Trophoblast cell (in vitro differentiated cells and primary cell): Measurements from ENCODE around the gene ATXN7.

Experiments
- DNase-seq, 2 donors: peaks; one replicate each; pipeline ENCODE4 v3.0.0-alpha.2; 2016
- H2AFZ ChIP-seq: 2 replicates; pipeline ENCODE4 v1.6.1; 2013; ENCODE audit warnings: low read length, moderate library complexity, mild to moderate bottlenecking; ENCODE audit not compliant: insufficient read depth, poor library complexity
- H2AK5ac ChIP-seq: 2 replicates; pipeline ENCODE4 v1.6.1; 2013; ENCODE audit warnings: mild to moderate bottlenecking, low read length
- H2BK120ac ChIP-seq: 2 replicates; pipeline ENCODE4 v1.6.1; 2013; ENCODE audit warnings: low read length, mild to moderate bottlenecking, moderate library complexity; ENCODE audit not compliant: insufficient read depth, poor library complexity
- H2BK12ac ChIP-seq: 2 replicates; pipeline ENCODE4 v1.6.1; 2013; ENCODE audit warnings: mild to moderate bottlenecking, low read length, moderate library complexity
- H2BK5ac ChIP-seq: 2 replicates; pipeline ENCODE4 v1.6.1; 2013; ENCODE audit warnings: low read length, low read depth, moderate library complexity, mild to moderate bottlenecking; ENCODE audit not compliant: poor library complexity
- H3K14ac ChIP-seq: 2 replicates; pipeline ENCODE4 v1.6.1; 2013; ENCODE audit warnings: mild to moderate bottlenecking, low read length
- H3K18ac ChIP-seq: 2 replicates; pipeline ENCODE4 v1.6.1; 2013; ENCODE audit warnings: mild to moderate bottlenecking, low read length
- H3K23ac ChIP-seq: 2 replicates; pipeline ENCODE4 v1.6.1; 2013; ENCODE audit warnings: low read length
- H3K27ac ChIP-seq: 2 replicates; pipeline ENCODE4 v1.5.1; 2013; ENCODE audit warnings: low read depth, mild to moderate bottlenecking, inconsistent platforms, low read length, moderate library complexity
- H3K27me3 ChIP-seq: 2 replicates; pipeline ENCODE4 v1.6.1; 2013; ENCODE audit warnings: inconsistent platforms, mild to moderate bottlenecking, low read length, moderate library complexity; ENCODE audit not compliant: insufficient read depth
- H3K36me3 ChIP-seq, 2 experiments: 1 replicate in 1 of 2; 2 replicates in 1 of 2; pipeline ENCODE4 v1.6.1; 2013; ENCODE audit warnings: low read length in 2 of 2, mild to moderate bottlenecking in 2 of 2, moderate library complexity in 1 of 2; ENCODE audit not compliant: insufficient read depth in 2 of 2, control insufficient read depth in 1 of 2
- H3K4ac ChIP-seq: 2 replicates; pipeline ENCODE4 v1.6.1; 2013; ENCODE audit warnings: low read depth, mild to moderate bottlenecking, low read length, moderate library complexity
- H3K4me1 ChIP-seq, 2 experiments: 1 replicate in 1 of 2; 2 replicates in 1 of 2; pipeline ENCODE4 v1.6.1; 2013; ENCODE audit warnings: low read length in 2 of 2, mild to moderate bottlenecking in 2 of 2, moderate library complexity in 1 of 2; ENCODE audit not compliant: insufficient read depth in 2 of 2, control insufficient read depth in 1 of 2
- H3K4me2 ChIP-seq: 2 replicates; pipeline ENCODE4 v1.6.1; 2013; ENCODE audit warnings: inconsistent platforms, mild to moderate bottlenecking, low read length, moderate library complexity
- H3K4me3 ChIP-seq: 2 replicates; pipeline ENCODE4 v1.5.1; 2013; ENCODE audit warnings: mild to moderate bottlenecking, low read depth, low read length, inconsistent platforms
- H3K79me1 ChIP-seq: one replicate; pipeline ENCODE4 v1.6.1; 2013; ENCODE audit warnings: low read length
- H3K79me2 ChIP-seq: 2 replicates; pipeline ENCODE4 v1.6.1; 2013; ENCODE audit warnings: low read length, mild to moderate bottlenecking; ENCODE audit not compliant: control insufficient read depth, insufficient read depth, poor library complexity
- H3K9ac ChIP-seq: 2 replicates; pipeline ENCODE4 v1.6.1; 2013; ENCODE audit warnings: mild to moderate bottlenecking, low read length
- H3K9me3 ChIP-seq: 2 replicates; pipeline ENCODE4 v1.6.1; 2013; ENCODE audit warnings: low read depth, mild to moderate bottlenecking, control low read depth, inconsistent platforms, low read length; ENCODE audit not compliant: insufficient read depth
- H4K12ac ChIP-seq: 2 replicates; pipeline ENCODE4 v1.6.1; 2013; ENCODE audit warnings: low read depth, mild to moderate bottlenecking, low read length, moderate library complexity
- H4K8ac ChIP-seq: 2 replicates; pipeline ENCODE4 v1.6.1; 2013; ENCODE audit warnings: low read depth, mild to moderate bottlenecking, low read length, moderate library complexity
- H4K91ac ChIP-seq: one replicate; pipeline ENCODE4 v1.6.1; 2013; ENCODE audit warnings: low read depth, mild to moderate bottlenecking, low read length, moderate library complexity
- WGBS: extraction: QIAGEN DNeasy Blood & Tissue Kit; methylation state at CpG from one replicate; pipeline ENCODE4 v1.1.7; 2013; ENCODE audit warnings: missing lambda C conversion rate; ENCODE audit not compliant: insufficient read length, insufficient coverage; ENCODE audit errors: extremely low coverage; 5-methylcytosine and 5-hydroxymethylcytosine counted together

ATXN7 gene

GRCh38 chr3:63932509-63933212, 69.0 kb downstream of the ATXN7 start:
- H2BK120ac ChIP-seq: no peak overlapping the region
- no peak overlapping the region for H3K14ac ChIP-seq
- no peak overlapping the region for H3K4me3 ChIP-seq
- no peaks in the 10 kb centered on the region for H3K4me1 ChIP-seq
- H4K8ac ChIP-seq: no peak overlapping the region
- peaks cover 2% of the 10 kb centered on the region for H3K79me2 ChIP-seq
- no peak overlapping the region for H2AK5ac ChIP-seq
- WGBS: no CpG with 5 or more reads among the region's 3 CpGs
- H3K18ac ChIP-seq: no peak overlapping the region
- H4K12ac ChIP-seq: no peak overlapping the region
- H2BK12ac ChIP-seq: no peak overlapping the region
- no peak overlapping the region for H3K9ac ChIP-seq
- H3K36me3 ChIP-seq: peaks cover 0 to 3% of the 10 kb centered on the region in 2 experiments
- H3K23ac ChIP-seq: no peak overlapping the region
- no peak overlapping the region for H3K4me2 ChIP-seq
- no peak overlapping the region for H3K27ac ChIP-seq
- H3K79me1 ChIP-seq: no peaks in the 10 kb centered on the region
- no peak overlapping the region for H2AFZ ChIP-seq
- no peaks in the 10 kb centered on the region for H3K9me3 ChIP-seq
- no peak for DNase-seq
- no peak overlapping the region for H2BK5ac ChIP-seq
- no peak overlapping the region for H4K91ac ChIP-seq
- H3K27me3 ChIP-seq: no peaks in the 10 kb centered on the region
- H3K4ac ChIP-seq: no peak overlapping the region

- WGBS: no CpG with 5 or more reads among the region's 1 CpG
- H4K12ac ChIP-seq: no peak overlapping the region
- H2BK12ac ChIP-seq: no peak overlapping the region
- no peaks in the 10 kb centered on the region for H3K79me1 ChIP-seq
- H3K9ac ChIP-seq: no peak overlapping the region
- peaks cover 0 to 3% of the 10 kb centered on the region in 2 experiments for H3K36me3 ChIP-seq
- no peak overlapping the region for H3K27ac ChIP-seq
- DNase-seq: no peak
- H2BK120ac ChIP-seq: no peak overlapping the region
- H3K4ac ChIP-seq: no peak overlapping the region
- no peak overlapping the region for H2AFZ ChIP-seq
- no peak overlapping the region for H4K8ac ChIP-seq
- no peak overlapping the region for H3K4me2 ChIP-seq
- no peaks in the 10 kb centered on the region for H3K4me1 ChIP-seq
- H2AK5ac ChIP-seq: no peak overlapping the region
- H3K23ac ChIP-seq: no peak overlapping the region
- no peaks in the 10 kb centered on the region for H3K27me3 ChIP-seq
- H4K91ac ChIP-seq: no peak overlapping the region
- H3K18ac ChIP-seq: no peak overlapping the region
- H3K4me3 ChIP-seq: no peak overlapping the region
- H3K14ac ChIP-seq: no peak overlapping the region
- H3K79me2 ChIP-seq: peaks cover 2% of the 10 kb centered on the region
- H3K9me3 ChIP-seq: no peaks in the 10 kb centered on the region
- H2BK5ac ChIP-seq: no peak overlapping the region
Observed at GRCh38 chr3:63933459-63933858, 69.8 kb downstream of the ATXN7 start.

GRCh38 chr3:63934041-63934866, 70.6 kb downstream of the ATXN7 start:
- Histone ChIP-seq H3K79me2 (peaks cover 2% of the 10 kb centered on the region), H2AFZ (no peak overlapping the region), H3K14ac (no peak overlapping the region), H3K4me1 (no peaks in the 10 kb centered on the region), H2BK5ac (no peak overlapping the region), H3K27me3 (no peaks in the 10 kb centered on the region), H3K36me3 (peaks cover 0 to 2% of the 10 kb centered on the region in 2 experiments), H3K4me3 (no peak overlapping the region), H4K8ac (no peak overlapping the region), H3K4me2 (no peak overlapping the region), H3K79me1 (no peaks in the 10 kb centered on the region), H2BK120ac (no peak overlapping the region), H4K91ac (no peak overlapping the region), H3K23ac (no peak overlapping the region), H3K9ac (no peak overlapping the region), H3K18ac (no peak overlapping the region), H2AK5ac (no peak overlapping the region), H3K27ac (no peak overlapping the region), H4K12ac (no peak overlapping the region), H2BK12ac (no peak overlapping the region), H3K4ac (no peak overlapping the region), H3K9me3 (no peaks in the 10 kb centered on the region)
- no CpG with 5 or more reads among the region's 6 CpGs for WGBS
- no peak for DNase-seq

GRCh38 chr3:63936925-63937324, 73.3 kb downstream of the ATXN7 start:
- H2AFZ ChIP-seq: no peak overlapping the region
- no peaks in the 10 kb centered on the region for H3K9me3 ChIP-seq
- H3K23ac ChIP-seq: no peak overlapping the region
- no peaks in the 10 kb centered on the region for H3K79me1 ChIP-seq
- no peak overlapping the region for H3K18ac ChIP-seq
- H3K27ac ChIP-seq: no peak overlapping the region
- H3K4me2 ChIP-seq: no peak overlapping the region
- no peak overlapping the region for H3K14ac ChIP-seq
- no peak for DNase-seq
- H4K91ac ChIP-seq: no peak overlapping the region
- no peak overlapping the region for H4K8ac ChIP-seq
- no peak overlapping the region for H2AK5ac ChIP-seq
- WGBS: no CpG with 5 or more reads among the region's 4 CpGs
- H2BK5ac ChIP-seq: no peak overlapping the region
- H3K27me3 ChIP-seq: no peaks in the 10 kb centered on the region
- no peak overlapping the region for H3K4ac ChIP-seq
- no peaks in the 10 kb centered on the region for H3K4me1 ChIP-seq
- H3K4me3 ChIP-seq: no peak overlapping the region
- H3K9ac ChIP-seq: no peak overlapping the region
- H2BK12ac ChIP-seq: no peak overlapping the region
- H3K79me2 ChIP-seq: no peaks in the 10 kb centered on the region
- H4K12ac ChIP-seq: no peak overlapping the region
- H3K36me3 ChIP-seq: peaks cover 0 to 2% of the 10 kb centered on the region in 2 experiments
- no peak overlapping the region for H2BK120ac ChIP-seq
